HEK293 (cell line): ENCODE data around the gene AKAP1.

Source experiments
- CTCF ChIA-PET: fragments of 350-600 bp; formaldehyde crosslinking; extraction: SDS; loops from one replicate; lab custom pipeline; 2021; ENCODE audit warnings: antibody characterized with exemption; lab: Yijun Ruan, JAX
- POLR2A ChIA-PET: fragments of 300-600 bp; formaldehyde crosslinking; extraction: SDS; loops from one replicate; lab custom pipeline; 2020; ENCODE audit warnings: antibody characterized with exemption, inconsistent platforms; lab: Yijun Ruan, JAX
- H3K27ac ChIP-seq: fragments of 200-500 bp; sonication (Bioruptor generic); 2 replicates; pipeline ENCODE4 v1.5.1; 2014; ENCODE audit warnings: low read depth, low read length, control low read depth, inconsistent platforms; ENCODE audit errors: extremely low read depth
- H3K36me3 ChIP-seq, 2 experiments: fragments of 200-500 bp in 1 of 2; sonication (Bioruptor generic) in 1 of 2; 1 replicate in 1 of 2; 2 replicates in 1 of 2; pipeline ENCODE4 v1.5.1; 2014 to 2017; ENCODE audit warnings: inconsistent platforms in 2 of 2, low read length in 2 of 2; ENCODE audit not compliant: control insufficient read depth in 2 of 2, insufficient read depth in 1 of 2
- H3K4me1 ChIP-seq: fragments of 200-500 bp; sonication (Bioruptor generic); 2 replicates; pipeline ENCODE4 v1.5.1; 2014; ENCODE audit warnings: mild to moderate bottlenecking, low read length, inconsistent platforms; ENCODE audit not compliant: control insufficient read depth, insufficient read depth
- H3K4me3 ChIP-seq: 2 replicates; pipeline ENCODE4 v1.5.1; 2011; ENCODE audit warnings: low read depth, mild to moderate bottlenecking, control low read depth, low read length, moderate library complexity
- H3K9me3 ChIP-seq: fragments of 200-500 bp; sonication (Bioruptor generic); 2 replicates; pipeline ENCODE4 v1.5.1; 2014; ENCODE audit warnings: low read depth, low read length, inconsistent platforms; ENCODE audit not compliant: control insufficient read depth, insufficient read depth
- HOXD13 ChIP-seq: sonication (generic); formaldehyde crosslinking; IDR thresholded peaks from 2 replicates; pipeline ENCODE4 v1.8.0; 2022; ENCODE audit warnings: missing genetic modification reagents, borderline replicate concordance
- KLF10 ChIP-seq: fragments of 450-650 bp; IDR thresholded peaks from 2 replicates; pipeline ENCODE4 v1.5.1; 2018; ENCODE audit warnings: missing biosample characterization, mild to moderate bottlenecking, missing genetic modification characterization
- OSR2 ChIP-seq: fragments of 450-650 bp; formaldehyde crosslinking; IDR thresholded peaks from 2 replicates; pipeline ENCODE4 v1.5.1; 2016; ENCODE audit warnings: missing biosample characterization, missing genetic modification characterization
- YY2 ChIP-seq: fragments of 450-650 bp; formaldehyde crosslinking; IDR thresholded peaks from 2 replicates; pipeline ENCODE4 v1.5.1; 2016; ENCODE audit warnings: missing biosample characterization, missing genetic modification characterization
- ZBTB17 ChIP-seq: fragments of 450-650 bp; formaldehyde crosslinking; IDR thresholded peaks from 2 replicates; pipeline ENCODE4 v1.5.1; 2016; ENCODE audit warnings: missing biosample characterization, missing genetic modification characterization
- ZBTB48 ChIP-seq: fragments of 450-650 bp; formaldehyde crosslinking; IDR thresholded peaks from 2 replicates; pipeline ENCODE4 v1.5.1; 2016; ENCODE audit warnings: missing biosample characterization, missing genetic modification characterization
- ZFHX2 ChIP-seq: fragments of 450-650 bp; formaldehyde crosslinking; conservative IDR thresholded peaks from 2 replicates; pipeline ENCODE4 v1.5.1; 2016; ENCODE audit warnings: missing biosample characterization, missing genetic modification characterization
- ZNF155 ChIP-seq: fragments of 450-650 bp; formaldehyde crosslinking; IDR thresholded peaks from 2 replicates; pipeline ENCODE4 v1.5.1; 2016; ENCODE audit warnings: missing biosample characterization, missing genetic modification characterization
- ZNF18 ChIP-seq: fragments of 450-650 bp; formaldehyde crosslinking; IDR thresholded peaks from 2 replicates; pipeline ENCODE4 v1.5.1; 2016; ENCODE audit warnings: missing biosample characterization, missing genetic modification characterization
- ZNF221 ChIP-seq: fragments of 450-650 bp; formaldehyde crosslinking; IDR thresholded peaks from 2 replicates; pipeline ENCODE4 v1.5.1; 2017; ENCODE audit warnings: missing biosample characterization, missing genetic modification characterization, borderline replicate concordance
- ZNF239 ChIP-seq: fragments of 450-650 bp; formaldehyde crosslinking; IDR thresholded peaks from 2 replicates; pipeline ENCODE4 v1.5.1; 2016; ENCODE audit warnings: missing biosample characterization, missing genetic modification characterization
- ZNF302 ChIP-seq: fragments of 450-650 bp; formaldehyde crosslinking; IDR thresholded peaks from 2 replicates; pipeline ENCODE4 v1.5.1; 2016; ENCODE audit warnings: missing biosample characterization, missing genetic modification characterization, low read depth
- ZNF473 ChIP-seq: fragments of 450-650 bp; formaldehyde crosslinking; IDR thresholded peaks from 2 replicates; pipeline ENCODE4 v1.5.1; 2017; ENCODE audit warnings: missing biosample characterization, missing genetic modification characterization
- ZNF555 ChIP-seq: fragments of 450-650 bp; formaldehyde crosslinking; conservative IDR thresholded peaks from 2 replicates; pipeline ENCODE4 v1.5.1; 2017; ENCODE audit warnings: missing biosample characterization, mild to moderate bottlenecking, missing genetic modification characterization, inconsistent platforms
- ZNF747 ChIP-seq: fragments of 450-650 bp; formaldehyde crosslinking; IDR thresholded peaks from 2 replicates; pipeline ENCODE4 v1.5.1; 2016; ENCODE audit warnings: missing biosample characterization, missing genetic modification characterization
- ZSCAN5A ChIP-seq: fragments of 450-650 bp; formaldehyde crosslinking; IDR thresholded peaks from 2 replicates; pipeline ENCODE4 v1.5.1; 2016; ENCODE audit warnings: missing biosample characterization, missing genetic modification characterization
- TF ChIP-seq, protein P1 (sequence below): fragments of 450-650 bp; formaldehyde crosslinking; IDR thresholded peaks from 2 replicates; pipeline ENCODE4 v1.5.1; 2016; ENCODE audit warnings: missing biosample characterization, missing genetic modification characterization, borderline replicate concordance
- TF ChIP-seq, protein P2 (sequence below): fragments of 450-650 bp; formaldehyde crosslinking; IDR thresholded peaks from 2 replicates; pipeline ENCODE4 v1.5.0; 2017; ENCODE audit warnings: missing biosample characterization, missing genetic modification characterization, borderline replicate concordance

The AKAP1 gene

GRCh38 chr17:57071991-57072944, 12.8 kb upstream of the AKAP1 start:
- Histone ChIP-seq H3K36me3 (no peaks in the 10 kb centered on the region), H3K4me1 (no peaks in the 10 kb centered on the region), H3K9me3 (no peaks in the 10 kb centered on the region), H3K27ac (no peak overlapping the region), H3K4me3 (no peak overlapping the region)
- CTCF ChIA-PET = interaction anchor here (0.5 to 0.6 kb wide), 2 partner anchors 12 to 94 kb away, joined by 3 to 4 read pairs; no protein-coding TSS in a partner anchor
- TF ChIP-seq, protein P1, sequence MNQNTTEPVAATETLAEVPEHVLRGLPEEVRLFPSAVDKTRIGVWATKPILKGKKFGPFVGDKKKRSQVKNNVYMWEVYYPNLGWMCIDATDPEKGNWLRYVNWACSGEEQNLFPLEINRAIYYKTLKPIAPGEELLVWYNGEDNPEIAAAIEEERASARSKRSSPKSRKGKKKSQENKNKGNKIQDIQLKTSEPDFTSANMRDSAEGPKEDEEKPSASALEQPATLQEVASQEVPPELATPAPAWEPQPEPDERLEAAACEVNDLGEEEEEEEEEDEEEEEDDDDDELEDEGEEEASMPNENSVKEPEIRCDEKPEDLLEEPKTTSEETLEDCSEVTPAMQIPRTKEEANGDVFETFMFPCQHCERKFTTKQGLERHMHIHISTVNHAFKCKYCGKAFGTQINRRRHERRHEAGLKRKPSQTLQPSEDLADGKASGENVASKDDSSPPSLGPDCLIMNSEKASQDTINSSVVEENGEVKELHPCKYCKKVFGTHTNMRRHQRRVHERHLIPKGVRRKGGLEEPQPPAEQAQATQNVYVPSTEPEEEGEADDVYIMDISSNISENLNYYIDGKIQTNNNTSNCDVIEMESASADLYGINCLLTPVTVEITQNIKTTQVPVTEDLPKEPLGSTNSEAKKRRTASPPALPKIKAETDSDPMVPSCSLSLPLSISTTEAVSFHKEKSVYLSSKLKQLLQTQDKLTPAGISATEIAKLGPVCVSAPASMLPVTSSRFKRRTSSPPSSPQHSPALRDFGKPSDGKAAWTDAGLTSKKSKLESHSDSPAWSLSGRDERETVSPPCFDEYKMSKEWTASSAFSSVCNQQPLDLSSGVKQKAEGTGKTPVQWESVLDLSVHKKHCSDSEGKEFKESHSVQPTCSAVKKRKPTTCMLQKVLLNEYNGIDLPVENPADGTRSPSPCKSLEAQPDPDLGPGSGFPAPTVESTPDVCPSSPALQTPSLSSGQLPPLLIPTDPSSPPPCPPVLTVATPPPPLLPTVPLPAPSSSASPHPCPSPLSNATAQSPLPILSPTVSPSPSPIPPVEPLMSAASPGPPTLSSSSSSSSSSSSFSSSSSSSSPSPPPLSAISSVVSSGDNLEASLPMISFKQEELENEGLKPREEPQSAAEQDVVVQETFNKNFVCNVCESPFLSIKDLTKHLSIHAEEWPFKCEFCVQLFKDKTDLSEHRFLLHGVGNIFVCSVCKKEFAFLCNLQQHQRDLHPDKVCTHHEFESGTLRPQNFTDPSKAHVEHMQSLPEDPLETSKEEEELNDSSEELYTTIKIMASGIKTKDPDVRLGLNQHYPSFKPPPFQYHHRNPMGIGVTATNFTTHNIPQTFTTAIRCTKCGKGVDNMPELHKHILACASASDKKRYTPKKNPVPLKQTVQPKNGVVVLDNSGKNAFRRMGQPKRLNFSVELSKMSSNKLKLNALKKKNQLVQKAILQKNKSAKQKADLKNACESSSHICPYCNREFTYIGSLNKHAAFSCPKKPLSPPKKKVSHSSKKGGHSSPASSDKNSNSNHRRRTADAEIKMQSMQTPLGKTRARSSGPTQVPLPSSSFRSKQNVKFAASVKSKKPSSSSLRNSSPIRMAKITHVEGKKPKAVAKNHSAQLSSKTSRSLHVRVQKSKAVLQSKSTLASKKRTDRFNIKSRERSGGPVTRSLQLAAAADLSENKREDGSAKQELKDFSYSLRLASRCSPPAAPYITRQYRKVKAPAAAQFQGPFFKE (tag by site-specific recombination) = no peak
- TF ChIP-seq ZNF239 (tag by site-specific recombination) = peak; percentile 98
- POLR2A ChIA-PET = interaction anchor here (0.8 kb wide), 1 partner anchor 13 kb away, joined by 3 read pairs; the partner anchor contains the start of gene AKAP1

DNA sequence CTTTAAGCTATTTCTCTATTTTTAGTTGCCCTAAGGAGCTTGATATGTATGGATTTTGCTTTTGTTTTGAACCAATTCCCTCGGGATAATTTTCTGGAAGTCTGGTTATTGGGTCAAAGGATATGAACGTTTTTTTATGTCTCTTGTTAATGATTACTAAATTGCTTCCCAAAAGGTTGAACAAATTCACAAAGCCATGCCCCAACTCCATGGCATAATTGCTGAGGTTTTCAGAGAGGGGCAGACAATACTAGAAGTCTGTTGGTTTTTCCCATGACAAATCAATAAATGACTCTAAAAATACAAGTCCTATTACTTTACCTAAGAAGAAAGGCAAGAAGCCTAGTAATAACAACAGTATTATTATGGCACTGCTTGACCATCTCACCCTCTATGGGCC, 11.4 kb upstream of the AKAP1 start:
- Histone ChIP-seq H3K9me3 (no peaks in the 10 kb centered on the region), H3K4me3 (no peak overlapping the region), H3K36me3 (no peaks in the 10 kb centered on the region), H3K4me1 (no peaks in the 10 kb centered on the region), H3K27ac (no peak overlapping the region)
- CTCF ChIA-PET = no interaction called here
- POLR2A ChIA-PET = no interaction called here
- TF ChIP-seq ZNF555 (tag by site-specific recombination) (no peak), ZNF155 (tag by site-specific recombination) (no peak)

- ChIA-PET POLR2A (interaction anchor here (1.1 kb wide), 1 partner anchor 10 kb away, joined by 3 read pairs; the partner anchor contains the start of gene AKAP1), CTCF (interaction anchor here (0.8 to 1.4 kb wide), 4 partner anchors 12 to 708 kb away, joined by 3 to 5 read pairs (median 4); no protein-coding TSS in a partner anchor)
- no peak overlapping the region for H3K4me3 ChIP-seq
- TF ChIP-seq ZFHX2 (no peak), ZNF302 (tag by site-specific recombination) (no peak), ZNF473 (tag by site-specific recombination) (no peak), ZSCAN5A (no peak), ZNF221 (tag by site-specific recombination) (no peak), ZNF18 (tag by site-specific recombination) (no peak), ZBTB48 (tag by site-specific recombination) (no peak), KLF10 (tag by site-specific recombination) (no peak), YY2 (tag by site-specific recombination) (no peak), HOXD13 (CRISPR knock-in tag) (no peak), ZNF747 (tag by site-specific recombination) (no peak), ZBTB17 (tag by site-specific recombination) (no peak), OSR2 (tag by site-specific recombination) (no peak)
- TF ChIP-seq, protein P2, sequence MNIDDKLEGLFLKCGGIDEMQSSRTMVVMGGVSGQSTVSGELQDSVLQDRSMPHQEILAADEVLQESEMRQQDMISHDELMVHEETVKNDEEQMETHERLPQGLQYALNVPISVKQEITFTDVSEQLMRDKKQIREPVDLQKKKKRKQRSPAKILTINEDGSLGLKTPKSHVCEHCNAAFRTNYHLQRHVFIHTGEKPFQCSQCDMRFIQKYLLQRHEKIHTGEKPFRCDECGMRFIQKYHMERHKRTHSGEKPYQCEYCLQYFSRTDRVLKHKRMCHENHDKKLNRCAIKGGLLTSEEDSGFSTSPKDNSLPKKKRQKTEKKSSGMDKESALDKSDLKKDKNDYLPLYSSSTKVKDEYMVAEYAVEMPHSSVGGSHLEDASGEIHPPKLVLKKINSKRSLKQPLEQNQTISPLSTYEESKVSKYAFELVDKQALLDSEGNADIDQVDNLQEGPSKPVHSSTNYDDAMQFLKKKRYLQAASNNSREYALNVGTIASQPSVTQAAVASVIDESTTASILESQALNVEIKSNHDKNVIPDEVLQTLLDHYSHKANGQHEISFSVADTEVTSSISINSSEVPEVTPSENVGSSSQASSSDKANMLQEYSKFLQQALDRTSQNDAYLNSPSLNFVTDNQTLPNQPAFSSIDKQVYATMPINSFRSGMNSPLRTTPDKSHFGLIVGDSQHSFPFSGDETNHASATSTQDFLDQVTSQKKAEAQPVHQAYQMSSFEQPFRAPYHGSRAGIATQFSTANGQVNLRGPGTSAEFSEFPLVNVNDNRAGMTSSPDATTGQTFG (tag by site-specific recombination) = no peak
Measured at GRCh38 chr17:57075193-57075592, 9.9 kb upstream of the AKAP1 start.

More at GRCh38 chr17:57075193-57075592, 9.9 kb upstream of the AKAP1 start:
- H3K9me3 ChIP-seq = no peaks in the 10 kb centered on the region
- H3K36me3 ChIP-seq = no peaks in the 10 kb centered on the region
- H3K27ac ChIP-seq = no peak overlapping the region
- no peaks in the 10 kb centered on the region for H3K4me1 ChIP-seq
